ENCODE measurements around the gene CFAP61.

Gene CFAP61

DNA sequence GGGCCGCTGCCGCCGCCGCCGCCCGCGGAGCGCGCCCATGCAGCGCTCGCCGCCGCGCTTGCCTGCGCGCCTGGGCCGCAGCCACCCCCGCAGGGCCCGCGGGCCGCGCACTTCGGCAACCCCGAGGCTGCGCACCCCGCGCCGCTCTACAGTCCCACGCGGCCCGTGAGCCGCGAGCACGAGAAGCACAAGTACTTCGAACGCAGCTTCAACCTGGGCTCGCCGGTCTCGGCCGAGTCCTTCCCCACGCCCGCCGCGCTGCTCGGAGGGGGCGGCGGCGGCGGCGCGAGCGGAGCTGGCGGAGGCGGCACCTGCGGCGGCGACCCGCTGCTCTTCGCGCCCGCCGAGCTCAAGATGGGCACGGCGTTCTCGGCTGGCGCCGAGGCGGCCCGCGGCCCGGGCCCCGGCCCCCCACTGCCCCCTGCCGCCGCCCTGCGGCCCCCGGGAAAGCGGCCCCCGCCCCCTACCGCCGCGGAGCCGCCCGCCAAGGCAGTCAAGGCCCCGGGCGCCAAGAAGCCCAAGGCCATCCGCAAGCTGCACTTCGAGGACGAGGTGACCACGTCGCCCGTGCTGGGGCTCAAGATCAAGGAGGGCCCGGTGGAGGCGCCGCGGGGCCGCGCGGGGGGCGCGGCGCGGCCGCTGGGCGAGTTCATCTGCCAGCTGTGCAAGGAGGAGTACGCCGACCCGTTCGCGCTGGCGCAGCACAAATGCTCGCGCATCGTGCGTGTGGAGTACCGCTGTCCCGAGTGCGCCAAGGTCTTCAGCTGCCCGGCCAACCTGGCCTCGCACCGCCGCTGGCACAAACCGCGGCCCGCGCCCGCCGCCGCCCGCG, 316.3 kb downstream of the CFAP61 start:
- peak; percentile 65 for DNase-seq

DNA sequence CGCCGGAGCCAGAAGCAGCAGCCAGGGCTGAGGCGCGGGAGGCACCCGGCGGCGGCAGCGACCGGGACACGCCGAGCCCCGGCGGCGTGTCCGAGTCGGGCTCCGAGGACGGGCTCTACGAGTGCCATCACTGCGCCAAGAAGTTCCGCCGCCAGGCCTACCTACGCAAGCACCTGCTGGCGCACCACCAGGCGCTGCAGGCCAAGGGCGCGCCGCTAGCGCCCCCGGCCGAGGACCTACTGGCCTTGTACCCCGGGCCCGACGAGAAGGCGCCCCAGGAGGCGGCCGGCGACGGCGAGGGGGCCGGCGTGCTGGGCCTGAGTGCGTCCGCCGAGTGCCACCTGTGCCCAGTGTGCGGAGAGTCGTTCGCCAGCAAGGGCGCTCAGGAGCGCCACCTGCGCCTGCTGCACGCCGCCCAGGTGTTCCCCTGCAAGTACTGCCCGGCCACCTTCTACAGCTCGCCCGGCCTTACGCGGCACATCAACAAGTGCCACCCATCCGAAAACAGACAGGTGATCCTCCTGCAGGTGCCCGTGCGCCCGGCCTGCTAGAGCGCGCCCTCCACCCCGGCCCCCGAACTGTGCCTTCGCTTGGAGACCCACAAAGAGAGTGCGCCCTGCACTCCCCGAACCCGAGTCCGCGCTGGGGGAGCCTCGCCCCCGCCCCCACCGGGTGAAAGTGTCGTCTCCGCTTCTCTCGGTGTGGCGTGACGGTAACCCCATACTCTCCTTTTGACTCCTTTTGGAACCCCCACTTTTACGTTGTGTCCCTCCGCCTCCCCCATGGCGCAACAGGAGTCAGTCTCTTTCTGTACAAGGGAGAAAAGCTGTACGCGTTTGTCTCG, 317.1 kb downstream of the CFAP61 start:
- peak; percentile 61 for DNase-seq

DNA sequence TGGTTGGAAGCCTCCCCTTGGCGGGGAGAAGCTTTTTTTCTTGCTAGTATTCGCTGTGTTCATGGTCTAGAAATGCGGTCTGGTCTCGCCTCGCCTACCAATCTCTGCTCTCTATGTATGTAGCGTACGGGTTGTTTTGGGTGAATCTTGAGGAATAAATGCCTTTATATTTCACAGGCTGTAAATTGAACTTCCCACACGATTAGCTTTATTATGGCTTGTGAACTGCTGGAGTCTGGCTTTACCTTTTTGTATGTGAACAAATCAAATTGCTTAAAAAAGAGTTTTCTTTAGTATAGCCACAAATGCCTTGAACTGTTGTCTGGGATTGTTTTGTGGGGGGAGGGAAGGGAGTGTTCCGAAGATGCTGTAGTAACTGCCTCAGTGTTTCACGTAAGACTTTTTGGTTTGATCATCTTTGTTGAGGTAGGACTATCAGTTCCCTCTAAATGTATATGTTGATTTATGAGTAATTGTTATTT, 317.8 kb downstream of the CFAP61 start:
- no peak for DNase-seq

DNA sequence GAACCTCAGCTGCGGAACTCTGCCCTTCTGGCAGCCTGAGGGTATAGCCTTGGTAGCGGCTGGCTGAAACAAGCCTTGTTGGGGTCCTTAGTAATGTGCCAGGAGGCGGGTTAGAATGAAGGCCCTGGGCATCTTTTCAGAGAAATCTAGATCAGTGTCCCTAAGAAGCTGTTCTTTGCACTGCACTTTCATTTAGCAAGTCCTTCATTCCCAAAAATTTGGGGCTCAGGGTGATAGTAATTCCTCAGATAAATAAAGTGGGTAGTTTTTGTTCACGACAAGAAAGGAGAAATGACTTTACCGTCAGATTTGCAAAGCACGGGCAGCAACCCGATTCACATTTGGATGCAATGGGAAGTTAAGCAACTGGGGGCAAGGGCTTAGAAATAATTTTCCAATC, 318.8 kb downstream of the CFAP61 start:
- no peak for DNase-seq

DNA sequence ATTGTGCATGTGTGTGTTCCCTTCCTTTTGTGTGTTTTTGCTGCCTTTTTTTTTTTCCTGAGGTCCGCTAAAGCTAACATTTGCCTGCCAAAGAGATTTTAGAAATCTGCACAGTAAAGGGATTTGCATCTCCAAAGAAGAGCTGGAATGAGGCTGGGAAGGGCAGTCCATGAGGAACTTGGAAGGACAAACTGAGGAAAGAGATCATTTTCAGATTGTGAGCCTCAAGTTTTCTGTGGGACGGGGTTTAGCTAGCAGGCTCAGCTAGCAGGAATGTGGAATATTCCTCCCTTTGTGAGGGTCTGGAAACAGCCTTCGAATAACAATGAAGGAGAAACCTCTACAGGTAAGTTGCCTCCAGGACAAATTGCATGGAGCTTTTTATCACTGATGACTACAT, 319.3 kb downstream of the CFAP61 start:
- no peak for DNase-seq

DNA sequence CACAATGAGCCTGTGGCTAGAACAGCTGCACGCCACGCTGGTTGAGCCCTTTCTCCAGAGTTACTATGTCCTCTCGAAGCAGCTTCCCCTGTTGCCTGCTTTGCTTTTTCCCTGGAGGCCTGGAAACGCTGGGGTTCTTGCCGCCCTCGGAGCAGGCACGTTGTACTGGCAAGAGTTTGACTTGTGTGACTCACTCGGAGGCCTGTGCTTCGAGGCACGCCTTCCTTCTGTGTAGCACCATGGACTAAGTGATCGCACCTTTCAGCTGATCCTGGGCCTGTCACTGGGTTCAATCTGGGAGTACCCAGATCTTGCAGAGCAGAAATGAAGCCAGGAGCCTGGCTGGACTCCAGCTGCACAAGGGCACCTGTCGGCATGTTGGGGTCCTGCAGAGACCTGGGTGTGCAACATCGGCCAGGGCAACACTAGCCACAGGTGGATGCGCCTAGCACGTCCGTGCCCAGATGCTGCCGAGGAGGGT, 320.8 kb downstream of the CFAP61 start:
- DNase-seq: no peak

DNA sequence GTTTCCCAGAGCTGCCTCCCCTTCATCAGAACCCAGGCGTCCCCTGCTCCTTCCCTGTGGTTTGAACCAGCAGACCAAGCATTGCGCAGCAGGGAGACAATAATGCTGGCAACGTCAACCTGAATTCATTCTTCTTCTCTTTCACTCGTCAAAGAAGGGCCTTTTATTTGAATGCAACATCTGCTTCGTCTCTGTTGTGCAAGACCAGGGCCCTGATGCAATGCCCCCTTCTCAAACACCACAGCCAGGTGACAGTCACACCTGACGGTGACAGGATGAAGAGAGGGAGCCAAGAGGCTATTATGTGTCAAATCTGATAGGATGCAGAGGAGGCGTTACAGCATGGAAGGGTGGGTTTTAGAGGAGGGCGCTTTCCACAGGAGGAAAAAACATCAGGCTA, 323.5 kb downstream of the CFAP61 start:
- no peak for DNase-seq

DNA sequence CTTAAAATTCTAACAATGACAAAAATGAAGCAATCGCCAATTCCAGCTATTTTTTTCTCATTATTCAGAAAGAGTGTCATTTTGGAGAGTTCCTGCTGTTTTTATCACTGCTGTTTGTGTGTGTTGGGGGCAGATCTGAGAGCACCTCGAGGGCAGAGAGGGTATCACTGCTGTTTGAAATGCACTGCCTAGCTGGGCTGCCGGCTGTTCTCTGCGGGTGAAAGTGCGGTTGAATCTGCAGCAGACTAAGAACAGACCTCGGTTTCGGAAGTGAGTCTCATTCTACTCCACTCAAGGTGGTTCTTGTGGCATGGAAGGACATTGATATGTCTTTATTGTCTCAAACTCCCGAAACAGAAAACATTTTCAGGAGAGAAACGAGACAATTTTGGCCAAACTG, 333.9 kb downstream of the CFAP61 start:
- no peak for DNase-seq

DNA sequence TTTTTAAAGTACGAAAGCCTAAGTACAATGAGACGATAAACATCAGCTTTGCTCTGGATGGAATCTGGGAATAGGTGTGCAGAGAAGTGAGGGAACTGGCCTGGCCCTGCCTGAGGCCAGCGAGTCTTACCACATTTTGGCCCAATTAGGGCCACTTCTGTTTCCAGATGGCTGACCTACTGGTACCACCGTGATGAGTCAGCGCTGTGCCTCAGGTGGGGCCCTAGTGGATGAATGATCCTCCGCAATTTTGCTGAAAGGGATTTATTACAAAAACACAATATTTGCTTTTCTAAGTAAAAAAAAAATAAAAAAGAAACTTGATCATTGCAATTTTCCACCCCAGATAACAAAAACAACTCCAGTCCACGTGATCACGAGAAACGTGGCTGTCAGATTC, 338.1 kb downstream of the CFAP61 start:
- no peak for DNase-seq

DNA sequence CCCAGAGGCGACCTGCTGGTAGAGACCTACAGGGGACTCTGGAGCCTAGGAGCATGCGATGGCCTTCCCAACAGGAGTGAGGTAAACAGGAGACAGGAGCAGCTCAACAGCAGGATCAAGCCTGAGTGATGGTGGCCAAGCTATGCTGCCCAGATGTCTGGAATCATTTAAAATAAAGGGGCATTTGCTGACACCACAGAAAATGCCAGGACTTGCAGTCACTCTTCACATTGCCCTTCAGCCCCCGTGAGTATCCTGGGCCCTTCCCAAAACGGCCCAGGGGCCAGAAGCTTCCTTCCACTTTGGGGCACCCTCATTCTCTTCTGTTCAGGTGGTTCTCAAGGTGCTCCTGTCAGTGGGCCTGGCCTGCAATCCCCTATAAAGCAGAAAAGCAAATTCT, 338.8 kb downstream of the CFAP61 start:
- DNase-seq: no peak

DNA sequence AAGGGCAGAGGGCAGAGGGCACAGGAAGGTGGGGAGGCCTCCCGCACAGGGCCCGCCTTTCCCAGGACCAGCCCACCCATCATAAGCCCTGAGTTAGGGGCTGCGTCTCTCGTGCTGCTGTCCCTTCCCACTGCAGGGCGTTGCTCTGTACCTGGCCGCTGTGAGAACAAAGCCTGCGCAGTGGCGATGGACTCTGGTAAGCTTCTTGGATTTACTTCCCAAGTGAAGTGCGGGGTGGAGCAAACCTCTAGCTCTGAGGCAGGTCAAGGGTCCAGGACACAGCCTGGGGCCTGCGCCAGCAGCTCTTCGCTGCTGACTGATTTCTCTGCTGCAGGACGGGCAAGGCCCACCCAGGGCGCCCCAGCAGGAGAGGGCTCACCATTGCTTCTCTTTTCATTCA, 339.4 kb downstream of the CFAP61 start:
- DNase-seq: no peak

DNA sequence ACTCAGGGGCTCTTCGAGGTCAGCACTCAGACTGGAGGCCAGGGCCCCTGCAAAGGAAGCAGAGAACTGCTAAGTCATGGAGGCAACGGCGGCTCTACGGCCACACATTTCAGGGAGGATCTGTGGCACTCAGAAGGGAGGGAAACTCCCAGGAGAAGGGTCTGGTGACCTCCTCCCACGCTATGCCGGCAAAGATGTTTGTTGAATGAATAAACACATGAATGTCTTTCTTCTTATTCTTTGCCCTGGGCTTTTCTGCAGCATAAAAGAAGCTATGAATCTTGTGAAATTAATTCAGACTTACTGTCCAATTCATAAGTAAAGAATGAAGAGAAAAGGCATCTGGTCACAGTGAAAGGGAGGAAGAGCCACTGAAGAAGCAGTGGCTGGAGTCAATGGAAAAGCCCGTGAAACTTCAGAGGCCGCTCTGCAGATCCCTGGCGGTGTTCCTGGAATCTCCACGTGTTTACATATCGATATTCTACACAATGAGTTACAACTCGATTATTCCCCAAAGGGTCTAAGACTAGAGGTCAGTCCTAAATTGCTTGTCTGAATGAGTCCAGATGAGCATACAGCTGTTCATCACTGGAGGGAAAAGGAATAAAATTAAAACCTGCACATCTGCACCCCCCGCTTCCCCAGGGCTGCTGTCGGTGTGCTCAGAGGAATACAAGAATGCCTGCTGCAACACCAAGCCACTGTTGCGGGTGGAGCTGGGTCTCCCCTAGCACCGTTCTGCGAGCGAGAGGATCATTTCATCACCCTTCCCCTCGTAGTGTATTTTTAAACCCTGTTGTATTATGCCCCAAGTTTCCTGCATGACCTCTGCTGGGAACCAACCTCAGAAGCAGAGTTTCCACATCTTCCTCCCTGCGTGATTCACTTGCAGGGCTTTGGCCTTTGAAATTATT, 341.1 kb downstream of the CFAP61 start:
- no peak for DNase-seq

DNA sequence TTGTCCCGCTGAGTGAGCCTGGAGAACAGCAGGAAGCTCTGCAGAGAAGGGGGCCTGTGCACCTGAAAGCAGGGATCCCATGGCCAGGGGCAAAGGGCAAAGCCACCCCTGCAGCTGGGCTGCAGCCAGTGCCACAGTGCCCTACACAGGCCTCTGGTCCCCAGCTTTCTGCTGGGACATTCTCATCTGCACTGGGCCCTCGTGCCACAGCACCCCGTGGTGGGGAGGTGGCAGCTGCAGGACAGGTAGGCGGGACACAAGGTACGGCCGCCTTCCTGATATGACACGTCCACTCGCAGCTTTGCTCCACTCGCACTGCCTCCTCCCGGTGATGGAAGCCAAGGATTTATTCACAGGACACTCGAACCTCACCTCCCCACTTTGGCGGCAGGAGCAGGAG, 342.8 kb downstream of the CFAP61 start:
- no peak for DNase-seq

DNA sequence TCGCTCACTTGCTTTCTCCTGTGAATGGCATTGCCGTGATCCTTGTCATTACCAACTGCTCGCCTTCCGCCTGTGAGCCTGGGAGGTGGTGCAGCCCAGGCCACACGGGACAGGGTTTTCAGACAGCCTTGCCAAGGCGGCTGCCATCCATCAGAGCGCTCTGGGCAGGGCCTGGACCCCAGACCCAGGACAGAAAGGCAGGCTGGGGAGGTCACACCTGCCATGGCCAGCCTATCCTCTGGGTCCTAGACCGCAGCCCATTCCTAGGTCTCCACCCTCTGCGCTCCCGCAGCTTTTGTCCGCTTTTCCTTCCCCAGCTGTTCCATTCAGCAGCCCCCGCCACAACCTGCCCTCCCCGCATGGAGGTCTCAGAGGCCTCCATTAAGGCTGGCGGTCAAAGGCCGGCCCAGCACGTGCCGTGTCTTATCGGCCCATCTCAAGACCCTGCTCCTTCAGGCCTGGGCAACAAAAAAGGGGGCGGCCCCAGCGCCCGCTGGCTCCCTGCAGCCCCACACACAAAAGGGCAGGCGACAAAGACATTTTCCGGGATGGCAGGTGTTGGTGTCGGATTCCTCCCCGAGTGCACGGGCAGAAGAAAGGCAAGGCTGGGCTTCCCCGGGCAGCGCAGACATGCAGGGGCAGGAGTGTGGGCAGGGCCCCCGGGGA, 343.7 kb downstream of the CFAP61 start:
- DNase-seq: no peak

DNA sequence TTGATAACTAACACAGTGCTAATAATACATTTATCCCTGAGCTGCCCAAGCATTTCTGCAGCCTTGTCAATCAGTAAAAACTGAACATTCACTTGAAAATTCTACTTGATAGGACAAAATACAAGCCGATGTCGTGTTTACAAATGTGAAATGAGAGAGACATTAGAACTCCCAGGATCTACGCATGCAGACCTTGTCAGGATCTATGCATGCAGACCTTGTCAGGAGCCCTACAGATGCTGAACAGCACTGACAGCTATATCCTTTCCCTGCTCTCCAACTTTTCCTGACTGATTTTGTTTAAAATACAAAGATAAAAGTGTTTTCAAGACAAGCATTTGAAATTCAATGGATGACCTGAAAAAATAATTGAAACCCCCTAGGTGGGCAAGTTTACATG, 344.5 kb downstream of the CFAP61 start:
- no peak for DNase-seq

DNA sequence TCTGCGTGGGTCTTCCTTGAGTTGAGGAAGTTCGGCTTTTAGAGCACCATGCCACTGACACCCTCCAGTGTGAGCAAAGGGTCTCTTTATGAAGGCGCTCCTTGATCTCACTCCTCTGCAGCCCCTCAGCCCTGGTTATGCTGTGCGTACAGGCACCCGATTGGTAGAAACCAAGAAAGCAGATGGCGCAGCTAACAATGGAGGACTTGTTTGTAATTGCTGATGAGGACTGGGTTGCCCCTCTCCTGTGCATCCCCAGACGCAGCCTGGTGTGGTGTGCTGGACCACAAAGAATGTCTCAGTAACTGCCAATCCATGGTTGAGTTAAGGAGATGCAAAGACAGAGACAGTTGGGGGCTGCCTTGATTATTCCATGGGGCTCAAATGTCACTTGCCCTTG, 345.8 kb downstream of the CFAP61 start:
- no peak for DNase-seq

DNA sequence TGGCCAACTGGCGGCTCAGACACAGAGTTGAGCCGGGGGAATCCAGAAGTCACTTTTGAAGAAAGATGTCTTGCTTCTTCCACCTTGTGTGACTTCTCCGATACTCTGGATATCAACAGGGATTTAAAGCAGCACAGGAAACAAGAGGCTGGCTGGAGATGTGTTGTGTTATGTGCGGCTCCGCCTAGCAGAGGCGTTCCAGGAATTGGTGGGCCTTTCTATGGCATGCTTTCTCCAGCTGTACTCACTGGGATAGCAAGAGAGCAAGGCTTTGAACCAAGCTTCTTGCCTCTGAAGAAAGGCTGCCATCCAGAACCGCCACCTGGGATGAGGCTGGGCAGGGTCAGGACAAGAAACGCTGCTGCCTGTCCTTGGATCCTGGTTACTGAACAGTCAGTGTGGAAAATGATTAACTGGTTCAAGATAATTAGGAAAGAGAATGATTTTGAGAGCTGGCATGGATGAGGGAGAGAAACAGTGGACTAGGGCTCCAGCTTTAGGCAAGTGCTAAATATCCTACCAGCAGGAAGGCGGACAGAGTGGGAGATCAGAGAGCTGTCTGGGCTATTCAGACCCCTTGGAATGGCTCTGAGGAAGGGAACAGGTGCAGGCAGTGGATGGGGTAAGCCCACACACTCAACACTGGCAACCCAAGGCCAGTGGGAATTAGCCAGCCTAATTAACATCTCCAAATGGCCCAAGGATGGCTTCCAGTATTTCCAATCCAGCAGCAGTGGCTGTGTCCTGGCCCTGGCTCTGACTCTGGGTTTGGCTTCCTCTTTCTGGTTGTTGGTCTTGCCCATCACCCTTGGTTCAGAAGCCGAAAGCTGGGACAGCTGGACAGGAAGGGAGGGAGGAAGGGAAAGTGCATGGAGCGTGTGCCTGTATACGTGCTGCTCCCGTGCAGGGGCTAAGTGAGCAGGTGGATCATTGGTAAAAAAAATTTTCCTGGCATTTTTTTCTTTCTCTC, 347.5 kb downstream of the CFAP61 start:
- DNase-seq: no peak

DNA sequence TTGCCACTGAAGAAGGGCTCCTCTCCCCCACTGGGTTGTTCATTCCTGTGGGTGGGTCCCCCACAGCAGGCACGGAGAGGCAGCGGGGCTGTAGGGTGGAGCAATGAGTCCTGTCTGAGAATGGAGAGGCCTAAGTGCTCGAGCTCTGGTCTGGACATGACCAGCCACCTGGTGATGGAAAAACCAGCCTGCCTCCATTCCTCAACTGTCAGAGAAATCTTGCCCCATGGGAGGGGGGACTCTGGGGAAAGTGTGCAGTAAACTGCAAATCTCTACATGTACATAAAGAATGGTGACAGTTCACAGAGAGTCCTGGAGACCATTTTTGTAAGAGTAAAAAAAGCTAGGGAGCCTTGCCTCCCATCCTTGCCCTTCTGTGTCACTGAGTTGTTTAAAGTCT, 349.7 kb downstream of the CFAP61 start:
- DNase-seq: no peak

DNA sequence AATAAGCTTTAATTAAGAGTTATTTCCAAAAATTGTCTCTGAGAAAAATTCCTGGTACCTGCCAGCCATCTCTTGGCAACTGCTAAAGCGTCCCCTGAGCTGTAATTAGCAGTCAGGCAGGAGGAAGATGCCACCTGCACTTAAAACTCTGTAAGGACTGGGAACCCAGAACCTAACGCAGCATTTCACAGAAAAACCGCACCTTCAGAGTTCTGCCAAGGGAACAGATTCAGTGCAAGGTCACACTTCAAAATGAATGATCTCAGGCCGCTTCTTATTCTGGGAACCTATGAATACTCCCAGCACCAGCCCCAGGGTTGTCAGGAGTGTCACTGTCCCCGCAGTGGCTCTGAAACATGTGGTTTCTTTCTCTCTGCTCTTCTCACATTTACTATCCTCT, 352.3 kb downstream of the CFAP61 start:
- DNase-seq: no peak

DNA sequence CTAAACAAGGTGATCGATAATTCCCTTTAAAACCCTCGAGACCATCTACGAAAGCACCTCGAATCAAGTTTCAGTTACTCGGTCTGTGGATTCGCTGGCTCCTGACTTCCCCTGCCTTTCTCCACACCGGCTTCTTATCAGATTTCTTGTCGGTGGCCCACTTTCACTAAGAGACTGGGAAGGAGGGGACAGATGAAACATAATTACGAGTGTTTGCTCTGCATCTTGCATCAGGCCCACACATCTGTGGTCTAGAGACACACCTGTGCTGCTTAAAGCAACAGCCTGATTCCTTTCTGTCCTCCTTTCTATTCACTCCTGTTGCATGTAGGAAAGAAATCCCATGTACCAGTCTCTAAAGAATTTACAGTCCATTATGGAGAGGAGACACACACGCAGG, 353.3 kb downstream of the CFAP61 start:
- no peak for DNase-seq

DNA sequence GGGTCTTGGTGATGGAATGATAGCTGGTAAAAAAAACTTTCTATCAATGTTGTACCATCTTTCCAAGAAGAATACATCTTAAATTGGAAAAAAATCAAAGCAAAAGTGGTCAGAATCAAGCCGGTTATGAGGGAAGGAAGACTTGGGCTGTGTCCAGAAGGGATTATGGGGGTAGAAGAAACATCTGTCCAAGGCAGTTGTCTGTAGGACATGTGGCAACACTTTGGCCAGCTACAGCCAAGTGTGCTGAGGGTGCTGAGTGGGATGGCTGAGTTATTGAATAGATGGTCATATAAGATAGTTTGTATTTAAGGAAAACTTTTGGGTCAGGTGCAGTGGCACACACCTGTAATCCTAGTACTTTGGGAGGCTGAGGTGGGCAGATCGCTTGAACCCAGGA, 354.0 kb downstream of the CFAP61 start:
- no peak for DNase-seq
